Measurements from ENCODE around the gene KLHDC9. TPM values are rescaled to one million over a fixed set of nuclear protein-coding genes. Genes with fewer than 3 reads are reported as not detected.

Gene KLHDC9
- total RNA-seq, 4 donors from 2014 or later: 7.9 to 12.9 (median 9.1) TPM

- Histone ChIP-seq H3K4me1 (peaks cover 0 to 4% (median 0%) of the 10 kb centered on the region in 4 donors), H3K4me3 (peak overlapping the region; percentile 2 to 63 (median 27)), H3K27ac (peak overlapping the region in 2 of 4 donors; percentile 16 to 89), H3K36me3 (no peaks in the 10 kb centered on the region), H3K27me3 (peaks cover 0 to 16% of the 10 kb centered on the region in 2 donors), H3K9me3 (no peaks in the 10 kb centered on the region)
- peak in 1 of 2 donors; percentile 18 for TF ChIP-seq EP300 (IDR thresholded peaks at IDR 0.05)
- TF ChIP-seq CTCF (IDR thresholded peaks at IDR 0.05): no peak
- WGBS, 2 donors: 65 to 66% methylated on average over 10 of the region's 10 CpGs
- peak in 1 of 2 donors; percentile 49 for DNase-seq (ENCODE audit: low spot score in 2 of 2)
Measured at GRCh38 chr1:161068306-161069234, 29.6 kb upstream of the KLHDC9 start.

GRCh38 chr1:161069241-161069640 lies 28.9 kb upstream of the KLHDC9 start:
- peaks cover 0 to 10% of the 10 kb centered on the region in 2 donors for H3K27me3 ChIP-seq
- H3K4me1 ChIP-seq: peaks cover 0 to 4% (median 0%) of the 10 kb centered on the region in 4 donors
- peak overlapping the region; percentile 2 to 63 (median 35) for H3K4me3 ChIP-seq
- H3K36me3 ChIP-seq: no peaks in the 10 kb centered on the region
- TF ChIP-seq POLR2A (IDR thresholded peaks at IDR 0.05) (no peak), EP300 (IDR thresholded peaks at IDR 0.05) (no peak), CTCF (IDR thresholded peaks at IDR 0.05) (no peak)
- no peak for DNase-seq (ENCODE audit: low spot score in 2 of 2)
- WGBS, 2 donors: 77 to 81% methylated on average over 9 of the region's 9 CpGs
- H3K27ac ChIP-seq: peak overlapping the region in 2 of 4 donors; percentile 16 to 89
- H3K9me3 ChIP-seq: no peaks in the 10 kb centered on the region

- TF ChIP-seq POLR2A (IDR thresholded peaks at IDR 0.05): peak in 1 of 2 donors; percentile 32
- no peak for TF ChIP-seq CTCF (IDR thresholded peaks at IDR 0.05)
- TF ChIP-seq EP300 (IDR thresholded peaks at IDR 0.05): peak in 1 of 2 donors; percentile 38
- H3K27ac ChIP-seq: peak within 1 kb of the TSS in 2 of 4 donors; percentile 16 to 89
- DNase-seq (ENCODE audit: low spot score in 2 of 2): peak; percentile 16 to 26
Measured at GRCh38 chr1:161069731-161070270, 28.4 kb upstream of the KLHDC9 start, which contains the start of gene ARHGAP30. ARHGAP30 (minus strand) TSS chr1:161069891; CDS start chr1:161069624, 267 bp downstream.

GRCh38 chr1:161070761-161071160 lies 27.4 kb upstream of the KLHDC9 start:
- TF ChIP-seq CTCF (IDR thresholded peaks at IDR 0.05): no peak
- TF ChIP-seq POLR2A (IDR thresholded peaks at IDR 0.05): no peak
- TF ChIP-seq EP300 (IDR thresholded peaks at IDR 0.05): no peak
- 85 to 89% methylated on average over 4 of the region's 4 CpGs for WGBS, 2 donors
- no peak overlapping the region for H3K4me3 ChIP-seq

More at GRCh38 chr1:161069731-161070270, 28.4 kb upstream of the KLHDC9 start, which contains the start of gene ARHGAP30:
- 67 to 74% methylated on average over 9 of the region's 9 CpGs for WGBS, 2 donors
- Histone ChIP-seq H3K9me3 (no peaks in the 10 kb centered on the region), H3K4me1 (peaks cover 0 to 4% (median 0%) of the 10 kb centered on the region in 4 donors), H3K27me3 (peaks cover 0 to 5% of the 10 kb centered on the region in 2 donors), H3K4me3 (peak within 1 kb of the TSS; percentile 2 to 63 (median 35)), H3K36me3 (no peaks in the 10 kb centered on the region)

More at GRCh38 chr1:161070761-161071160, 27.4 kb upstream of the KLHDC9 start:
- H3K36me3 ChIP-seq: no peaks in the 10 kb centered on the region
- H3K27ac ChIP-seq: no peak overlapping the region
- H3K27me3 ChIP-seq: no peaks in the 10 kb centered on the region
- no peaks in the 10 kb centered on the region for H3K9me3 ChIP-seq
- no peak for DNase-seq (ENCODE audit: low spot score in 2 of 2)
- peaks cover 0 to 4% (median 0%) of the 10 kb centered on the region in 4 donors for H3K4me1 ChIP-seq

Data from tibial nerve (tissue), 4 donors.